HTR-8/SVneo (cell line): ENCODE measurements around the gene PRDM15.

Experiments used
- DNase-seq: peaks from one replicate; pipeline ENCODE4 v3.0.0; 2011; ENCODE audit warnings: low spot score, mixed read lengths; ENCODE audit not compliant: insufficient read length
- FAIRE-seq: peaks from 2 replicates; lab custom pipeline; 2011; peaks lifted over from hg19 to GRCh38; lab: Jason Lieb, UNC

PRDM15 gene

GRCh38 chr21:41879190-41879998, at the start of gene PRDM15:
Gene PRDM15, minus strand, starts transcription at chr21:41879344. Its CDS starts 18,981 bp downstream, at chr21:41860363.
- DNase-seq = peak; percentile 75
- FAIRE-seq = no peak

- FAIRE-seq (no peak), DNase-seq (no peak)
Measured at GRCh38 chr21:41928621-41929220, 49.6 kb upstream of the PRDM15 start.

GRCh38 chr21:41927727-41928409, 48.7 kb upstream of the PRDM15 start:
- DNase-seq = no peak
- no peak for FAIRE-seq

- no peak for DNase-seq
- no peak for FAIRE-seq
Measured at GRCh38 chr21:41926807-41927171, 47.6 kb upstream of the PRDM15 start.

GRCh38 chr21:41926117-41926806, 47.1 kb upstream of the PRDM15 start:
- DNase-seq = peak; percentile 33

GRCh38 chr21:41925767-41926116, 46.6 kb upstream of the PRDM15 start:
- no peak for FAIRE-seq

More at GRCh38 chr21:41926117-41926806, 47.1 kb upstream of the PRDM15 start:
- FAIRE-seq = no peak

GRCh38 chr21:41924368-41924754, 45.2 kb upstream of the PRDM15 start:
- no peak for FAIRE-seq
- no peak for DNase-seq

More at GRCh38 chr21:41925767-41926116, 46.6 kb upstream of the PRDM15 start:
- no peak for DNase-seq

GRCh38 chr21:41923631-41924367, 44.7 kb upstream of the PRDM15 start:
- no peak for FAIRE-seq
- no peak for DNase-seq

- FAIRE-seq (no peak), DNase-seq (no peak)
Measured at GRCh38 chr21:41923186-41923585, 44.0 kb upstream of the PRDM15 start.

GRCh38 chr21:41921021-41921420, 41.9 kb upstream of the PRDM15 start:
- no peak for DNase-seq
- no peak for FAIRE-seq

GRCh38 chr21:41920476-41920875, 41.3 kb upstream of the PRDM15 start:
- FAIRE-seq = no peak

GRCh38 chr21:41919666-41920398, 40.7 kb upstream of the PRDM15 start:
- no peak for FAIRE-seq
- DNase-seq = no peak

More at GRCh38 chr21:41920476-41920875, 41.3 kb upstream of the PRDM15 start:
- no peak for DNase-seq

- no peak for DNase-seq
- FAIRE-seq = peak; percentile 89
Measured at GRCh38 chr21:41918561-41919358, 39.6 kb upstream of the PRDM15 start.

- FAIRE-seq = no peak
- no peak for DNase-seq
Measured at GRCh38 chr21:41917531-41917930, 38.4 kb upstream of the PRDM15 start.

- DNase-seq = no peak
- no peak for FAIRE-seq
Measured at GRCh38 chr21:41916888-41917433, 37.8 kb upstream of the PRDM15 start.

- FAIRE-seq (no peak), DNase-seq (no peak)
Measured at GRCh38 chr21:41914965-41915364, 35.8 kb upstream of the PRDM15 start.

GRCh38 chr21:41914358-41914757, 35.2 kb upstream of the PRDM15 start:
- no peak for DNase-seq
- FAIRE-seq = no peak

GRCh38 chr21:41913230-41913629, 34.1 kb upstream of the PRDM15 start:
- FAIRE-seq = no peak
- no peak for DNase-seq
